A549 (cell line): ENCODE data around the gene CNTN4. TPM values are rescaled to one million over a fixed set of nuclear protein-coding genes. Genes with fewer than 3 reads are reported as not detected.

Source experiments
- ATAC-seq, 2 experiments: fragments of 200-7000 bp in 1 of 2; fragments of >200 bp in 1 of 2; cut with Nextera tagmentation in 1 of 2; cut with Tn5 transposase in 1 of 2; 3 replicates each; pipeline versions ENCODE4 v1.8.0 to v1.9.1; 2018 to 2020; ENCODE audit warnings: mild to moderate bottlenecking in 1 of 2, moderate library complexity in 1 of 2
- CTCF ChIA-PET: fragments of 300-600 bp; sonication (Branson Sonifier 250); formaldehyde crosslinking; extraction: SDS; loops from one replicate; lab custom pipeline; 2021; ENCODE audit warnings: antibody characterized with exemption, inconsistent platforms; lab: Yijun Ruan, JAX
- POLR2A ChIA-PET: fragments of 350-600 bp; formaldehyde crosslinking; extraction: SDS; loops from one replicate; lab custom pipeline; 2021; ENCODE audit warnings: antibody characterized with exemption, inconsistent platforms; lab: Yijun Ruan, JAX
- DNase-seq, 2 experiments: peaks; one replicate each; pipeline versions ENCODE4 v3.0.0 to v3.0.0-alpha.2; 2011 to 2016; ENCODE audit warnings: low read depth in 1 of 2, low spot score in 1 of 2
- FAIRE-seq: peaks from 2 replicates; lab custom pipeline; 2011; peaks lifted over from hg19 to GRCh38; lab: Jason Lieb, UNC
- H3K27ac ChIP-seq, 2 experiments: fragments of >200 bp; sonication (Bioruptor Twin); formaldehyde crosslinking; 3 replicates each; pipeline ENCODE4 v1.5.1; 2016 to 2017
- H3K4me1 ChIP-seq: fragments of >200 bp; sonication (Bioruptor Twin); formaldehyde crosslinking; 3 replicates; pipeline ENCODE4 v1.6.1; 2016
- H3K4me2 ChIP-seq: fragments of >200 bp; sonication (Bioruptor Twin); formaldehyde crosslinking; 3 replicates; pipeline ENCODE4 v1.6.1; 2016
- H3K4me3 ChIP-seq: fragments of >200 bp; sonication (Bioruptor Twin); formaldehyde crosslinking; 3 replicates; pipeline ENCODE4 v1.5.1; 2016
- H3K9me3 ChIP-seq: fragments of >200 bp; sonication (Bioruptor Twin); formaldehyde crosslinking; 3 replicates; pipeline ENCODE4 v1.6.1; 2016
- CBX8 ChIP-seq: fragments of 200-600 bp; sonication (generic); IDR thresholded peaks from 2 replicates; pipeline ENCODE4 v1.6.1; 2016
- CTCF ChIP-seq: fragments of >200 bp; sonication (Bioruptor Twin); formaldehyde crosslinking; IDR thresholded peaks from 3 replicates; pipeline ENCODE4 v1.5.1; 2016
- ELK1 ChIP-seq: fragments of 150-350 bp; IDR thresholded peaks from 2 replicates; pipeline ENCODE4 v1.6.1; 2014; ENCODE audit warnings: low read depth, mild to moderate bottlenecking, low read length
- ESRRA ChIP-seq: fragments of 150-350 bp; IDR thresholded peaks from 2 replicates; pipeline ENCODE4 v1.6.1; 2014; ENCODE audit warnings: mild to moderate bottlenecking, low read length, borderline replicate concordance
- FOSB ChIP-seq: fragments of 250-450 bp; sonication (Bioruptor Pico); IDR thresholded peaks from 2 replicates; pipeline ENCODE4 v1.5.0; 2020; ENCODE audit warnings: mild to moderate bottlenecking, moderate library complexity
- FOSL2 ChIP-seq, 2 experiments: fragments of 450-650 bp in 1 of 2; fragments of >200 bp in 1 of 2; sonication (Bioruptor Twin) in 1 of 2; formaldehyde crosslinking; IDR thresholded peaks; 2 replicates each; pipeline versions ENCODE4 v1.5.0 to v1.6.1; 2016 to 2020; ENCODE audit warnings: mild to moderate bottlenecking in 1 of 2, moderate library complexity in 1 of 2
- HDAC2 ChIP-seq: fragments of 200-600 bp; sonication (generic); IDR thresholded peaks from 2 replicates; pipeline ENCODE4 v1.6.1; 2016
- HOXB13 ChIP-seq: fragments of 250-450 bp; sonication (Bioruptor Pico); IDR thresholded peaks from 2 replicates; pipeline ENCODE4 v1.5.0; 2020; ENCODE audit warnings: low read depth, mild to moderate bottlenecking, moderate library complexity
- JUNB ChIP-seq: fragments of >200 bp; sonication (Bioruptor Twin); formaldehyde crosslinking; IDR thresholded peaks from 2 replicates; pipeline ENCODE4 v1.6.1; 2016
- MAFK ChIP-seq: fragments of 450-650 bp; IDR thresholded peaks from 2 replicates; pipeline ENCODE4 v1.6.1; 2014; ENCODE audit not compliant: partially characterized antibody
- MAX ChIP-seq: IDR thresholded peaks from 2 replicates; pipeline ENCODE4 v1.6.1; 2012
- NPAS2 ChIP-seq: fragments of 250-450 bp; sonication (Bioruptor Pico); IDR thresholded peaks from 2 replicates; pipeline ENCODE4 v1.8.0; 2022; ENCODE audit warnings: mild to moderate bottlenecking, moderate library complexity, borderline replicate concordance
- NR3C1 ChIP-seq: fragments of >200 bp; sonication (Bioruptor Twin); formaldehyde crosslinking; IDR thresholded peaks from 3 replicates; pipeline ENCODE4 v1.6.1; 2017
- PBX3 ChIP-seq: IDR thresholded peaks from 2 replicates; pipeline ENCODE4 v1.6.1; 2012
- RCOR1 ChIP-seq: fragments of 150-350 bp; IDR thresholded peaks from 2 replicates; pipeline ENCODE4 v1.6.1; 2014; ENCODE audit warnings: antibody characterized with exemption, low read length, low read depth
- RFX5 ChIP-seq: fragments of 450-650 bp; IDR thresholded peaks from 2 replicates; pipeline ENCODE4 v1.7.1; 2014; ENCODE audit warnings: antibody characterized with exemption, mild to moderate bottlenecking, moderate library complexity
- TFCP2L1 ChIP-seq: fragments of 250-450 bp; sonication (Bioruptor Pico); IDR thresholded peaks from 2 replicates; pipeline ENCODE4 v1.5.0; 2021; ENCODE audit warnings: mild to moderate bottlenecking
- WGBS: methylation state at CpG from one replicate; pipeline ENCODE4 v1.1.6; 2017; ENCODE audit errors: missing lambda C conversion rate; 5-methylcytosine and 5-hydroxymethylcytosine counted together
- polyA plus RNA-seq, 4 experiments: library from polyadenylated mRNA; depleted of rRNA in 3 of 4; stranded (reverse); fragments of >200 nt; fragmentation: RNase III in 1 of 4; extraction: RNeasy Plus Mini Kit Qiagen cat#74134 plus additional on column Dnase treatment in 1 of 4; gene quantifications; 2 replicates in 3 of 4; 3 replicates in 1 of 4; pipeline ENCODE4 v1.2.3, GENCODE V29; 2011 to 2017
- TF ChIP-seq, protein P1 (sequence below): fragments of >200 bp; sonication (Bioruptor Twin); formaldehyde crosslinking; IDR thresholded peaks from 3 replicates; pipeline ENCODE4 v1.6.1; 2016
- TF ChIP-seq, protein P2 (sequence below): IDR thresholded peaks from 2 replicates; pipeline ENCODE4 v1.6.1; 2012; ENCODE audit warnings: low read depth, borderline replicate concordance

CNTN4 gene
- polyA plus RNA-seq, 2 of the 4 experiments (the other 2 are of a cell fraction), result 0.03 TPM; not detected in 1

GRCh38 chr3:2950159-2950558, 851.5 kb downstream of the CNTN4 start:
- Histone ChIP-seq H3K27ac (no peak overlapping the region), H3K4me3 (no peak overlapping the region), H3K4me1 (no peaks in the 10 kb centered on the region), H3K4me2 (no peak overlapping the region), H3K9me3 (no peaks in the 10 kb centered on the region)
- CTCF ChIA-PET, result no interaction called here
- FAIRE-seq, result no peak
- WGBS, result 0% methylated on average over 1 of the region's 2 CpGs
- TF ChIP-seq PBX3 (no peak), FOSL2 (IDR thresholded peaks at IDR 0.05) (no peak), FOSL2 (CRISPR knock-in tag; IDR thresholded peaks at IDR 0.05) (no peak), MAX (no peak), TFCP2L1 (CRISPR knock-in tag) (no peak), ELK1 (no peak), NR3C1 (no peak), HOXB13 (no peak), CBX8 (no peak), HDAC2 (no peak), RCOR1 (no peak), NPAS2 (CRISPR knock-in tag) (no peak), RFX5 (no peak), CTCF (no peak), FOSB (CRISPR knock-in tag) (no peak)
- TF ChIP-seq, protein P1, sequence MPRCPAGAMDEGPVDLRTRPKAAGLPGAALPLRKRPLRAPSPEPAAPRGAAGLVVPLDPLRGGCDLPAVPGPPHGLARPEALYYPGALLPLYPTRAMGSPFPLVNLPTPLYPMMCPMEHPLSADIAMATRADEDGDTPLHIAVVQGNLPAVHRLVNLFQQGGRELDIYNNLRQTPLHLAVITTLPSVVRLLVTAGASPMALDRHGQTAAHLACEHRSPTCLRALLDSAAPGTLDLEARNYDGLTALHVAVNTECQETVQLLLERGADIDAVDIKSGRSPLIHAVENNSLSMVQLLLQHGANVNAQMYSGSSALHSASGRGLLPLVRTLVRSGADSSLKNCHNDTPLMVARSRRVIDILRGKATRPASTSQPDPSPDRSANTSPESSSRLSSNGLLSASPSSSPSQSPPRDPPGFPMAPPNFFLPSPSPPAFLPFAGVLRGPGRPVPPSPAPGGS, result no peak
- TF ChIP-seq, protein P2, sequence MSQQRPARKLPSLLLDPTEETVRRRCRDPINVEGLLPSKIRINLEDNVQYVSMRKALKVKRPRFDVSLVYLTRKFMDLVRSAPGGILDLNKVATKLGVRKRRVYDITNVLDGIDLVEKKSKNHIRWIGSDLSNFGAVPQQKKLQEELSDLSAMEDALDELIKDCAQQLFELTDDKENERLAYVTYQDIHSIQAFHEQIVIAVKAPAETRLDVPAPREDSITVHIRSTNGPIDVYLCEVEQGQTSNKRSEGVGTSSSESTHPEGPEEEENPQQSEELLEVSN, result no peak
- ATAC-seq, result no peak
- POLR2A ChIA-PET, result no interaction called here
- DNase-seq, result no peak

DNA sequence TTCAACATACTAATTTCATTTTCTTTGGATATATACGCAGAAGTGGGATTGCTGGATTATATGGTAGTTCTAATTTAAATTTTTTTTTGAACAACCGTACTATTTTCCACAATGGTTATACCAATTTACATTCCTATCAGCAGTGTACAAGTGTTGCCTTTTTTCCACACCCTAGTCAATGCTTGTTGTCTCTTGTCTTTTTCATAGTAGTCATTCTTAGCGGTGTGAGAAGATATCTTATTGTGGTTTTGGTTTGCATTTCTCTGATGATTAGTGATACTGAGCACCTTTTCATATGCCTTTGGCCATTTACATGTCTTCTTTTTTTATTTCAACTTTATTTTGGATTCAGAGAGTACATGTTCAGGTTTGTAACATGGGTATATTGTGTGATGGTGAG, 858.4 kb downstream of the CNTN4 start:
- Histone ChIP-seq H3K9me3 (no peaks in the 10 kb centered on the region), H3K4me3 (no peak overlapping the region), H3K27ac (no peak overlapping the region), H3K4me1 (no peaks in the 10 kb centered on the region), H3K4me2 (no peak overlapping the region)
- no peak for ATAC-seq
- 15% methylated on average over 3 of the region's 3 CpGs for WGBS
- POLR2A ChIA-PET, result no interaction called here
- no peak for TF ChIP-seq MAFK
- no peak for TF ChIP-seq PBX3
- TF ChIP-seq FOSL2 (IDR thresholded peaks at IDR 0.05), result no peak
- TF ChIP-seq FOSL2 (CRISPR knock-in tag; IDR thresholded peaks at IDR 0.05), result no peak
- no peak for TF ChIP-seq MAX
- no peak for TF ChIP-seq JUNB
- no peak for TF ChIP-seq NPAS2 (CRISPR knock-in tag)
- TF ChIP-seq NR3C1, result no peak
- no peak for TF ChIP-seq ESRRA
- no peak for TF ChIP-seq HDAC2
- TF ChIP-seq, all 56 proteins: peak for 0
- DNase-seq, result no peak
- no peak for FAIRE-seq
- CTCF ChIA-PET, result interaction anchor here (0.6 kb wide), 1 partner anchor 20 kb away, joined by 3 read pairs; no protein-coding TSS in a partner anchor
